Measurements from ENCODE around the gene NAT9. TPM values are rescaled to one million over a fixed set of nuclear protein-coding genes. Genes with fewer than 3 reads are reported as not detected.

Gene NAT9
- total RNA-seq, 1 experiment from 2014 or later, result 63.5 TPM

GRCh38 chr17:74816905-74817620 is 40.9 kb upstream of the NAT9 start:
- Histone ChIP-seq H3K56ac (ENCODE audit: insufficient read length, low read depth, low read length) (no peak overlapping the region), H3K4me1 (ENCODE audit: insufficient read depth, low read length) (no peaks in the 10 kb centered on the region), H3K23me2 (ENCODE audit: insufficient read length, low read depth, low read length, poor library complexity, severe bottlenecking) (no peaks in the 10 kb centered on the region), H2BK120ac (ENCODE audit: low read depth, low read length, poor library complexity, severe bottlenecking) (no peak overlapping the region), H3K79me2 (ENCODE audit: insufficient read depth, low read length) (no peaks in the 10 kb centered on the region), H2BK15ac (ENCODE audit: low read depth, low read length) (no peak overlapping the region), H2AFZ (ENCODE audit: low read length) (no peak overlapping the region), H3K27ac (ENCODE audit: insufficient read length, low read depth, low read length) (no peak overlapping the region), H3K14ac (ENCODE audit: insufficient read depth, low read length) (no peak overlapping the region), H4K20me1 (ENCODE audit: control insufficient read depth, insufficient read depth, insufficient read length) (no peaks in the 10 kb centered on the region), H3K27me3 (ENCODE audit: insufficient read depth, low read length) (no peaks in the 10 kb centered on the region), H2BK20ac (ENCODE audit: low read depth, low read length, poor library complexity, severe bottlenecking) (no peak overlapping the region), H3K9me3 (ENCODE audit: control insufficient read depth, low read depth, low read length) (no peaks in the 10 kb centered on the region), H3T11ph (ENCODE audit: low read length) (no peak overlapping the region), H3K9ac (ENCODE audit: extremely low read depth, insufficient read length, low read length) (no peak overlapping the region), H4K8ac (replicated peaks; ENCODE audit: insufficient read length, low read depth, low read length) (no peak overlapping the region), H3K18ac (ENCODE audit: insufficient read length, low read depth, low read length) (no peak overlapping the region), H3K23ac (ENCODE audit: insufficient read length, low read depth, low read length) (no peak overlapping the region), H3K79me1 (ENCODE audit: insufficient read depth, low read depth, low read length, poor library complexity, severe bottlenecking) (no peaks in the 10 kb centered on the region), H4K91ac (ENCODE audit: insufficient read length, low read depth, low read length) (no peak overlapping the region), H3K4ac (ENCODE audit: low read depth, low read length) (no peak overlapping the region), H2BK12ac (ENCODE audit: insufficient read length, low read depth, low read length) (no peak overlapping the region), H4K5ac (ENCODE audit: insufficient read length, low read depth, low read length) (no peak overlapping the region), H2AK5ac (ENCODE audit: insufficient read length, low read length) (no peak overlapping the region), H2BK5ac (ENCODE audit: insufficient read length, low read length) (no peak overlapping the region), H3K4me2 (ENCODE audit: insufficient read depth, insufficient read length, low read length) (no peak overlapping the region)
- TF ChIP-seq CTCF (conservative IDR thresholded peaks at IDR 0.05), result no peak
- DNase-seq, result no peak
- Mint-ChIP-seq H3K4me3 (no peak overlapping the region), H3K4me1 (peaks cover 6 to 11% of the 10 kb centered on the region in 2 experiments), H3K27me3 (ENCODE audit: low read depth) (peaks cover 2% of the 10 kb centered on the region), H3K36me3 (ENCODE audit: insufficient read depth in 1 of 3, low read depth in 3 of 3) (peaks cover 4 to 9% (median 5%) of the 10 kb centered on the region in 3 experiments; a peak in 5 of 7 replicates), H3K9me3 (no peaks in the 10 kb centered on the region), H3K27ac (no peak overlapping the region)
- no CpG with 5 or more reads among the region's 18 CpGs for WGBS (ENCODE audit: extremely low coverage, insufficient read length, low lambda C conversion rate)
